Measurements from ENCODE around the gene SAMD11.

SAMD11 gene

GRCh38 chr1:901108-901859, 22.4 kb upstream of the SAMD11 start:
- Mint-ChIP-seq H3K27ac (no peak overlapping the region), H3K4me3 (no peak overlapping the region), H3K36me3 (ENCODE audit: low read depth) (no peaks in the 10 kb centered on the region), H3K27me3 (peaks cover 62% of the 10 kb centered on the region), H3K9me3 (peaks cover 7% of the 10 kb centered on the region), H3K4me1 (ENCODE audit: low read depth) (peaks cover 15% of the 10 kb centered on the region)
- no peak for DNase-seq

- Mint-ChIP-seq H3K4me3 (no peak overlapping the region), H3K27me3 (peaks cover 62% of the 10 kb centered on the region)
Observed at GRCh38 chr1:902802-903201, 20.9 kb upstream of the SAMD11 start.

GRCh38 chr1:903305-903704, 20.4 kb upstream of the SAMD11 start:
- peaks cover 62% of the 10 kb centered on the region for H3K27me3 Mint-ChIP-seq
- H3K27ac Mint-ChIP-seq: no peak overlapping the region
- peaks cover 1% of the 10 kb centered on the region for H3K9me3 Mint-ChIP-seq
- H3K36me3 Mint-ChIP-seq (ENCODE audit: low read depth): no peaks in the 10 kb centered on the region
- DNase-seq: no peak
- peaks cover 11% of the 10 kb centered on the region for H3K4me1 Mint-ChIP-seq (ENCODE audit: low read depth)
- no peak overlapping the region for H3K4me3 Mint-ChIP-seq

More at GRCh38 chr1:902802-903201, 20.9 kb upstream of the SAMD11 start:
- H3K4me1 Mint-ChIP-seq (ENCODE audit: low read depth): peaks cover 15% of the 10 kb centered on the region
- peaks cover 6% of the 10 kb centered on the region for H3K9me3 Mint-ChIP-seq
- no peaks in the 10 kb centered on the region for H3K36me3 Mint-ChIP-seq (ENCODE audit: low read depth)
- no peak overlapping the region for H3K27ac Mint-ChIP-seq
- DNase-seq: no peak

- peaks cover 6% of the 10 kb centered on the region for H3K4me1 Mint-ChIP-seq (ENCODE audit: low read depth)
- H3K4me3 Mint-ChIP-seq: peak overlapping the region; percentile 47
- H3K36me3 Mint-ChIP-seq (ENCODE audit: low read depth): no peaks in the 10 kb centered on the region
- DNase-seq: peak; percentile 42
- no peak overlapping the region for H3K27ac Mint-ChIP-seq
- H3K27me3 Mint-ChIP-seq: peaks cover 58% of the 10 kb centered on the region
- H3K9me3 Mint-ChIP-seq: no peaks in the 10 kb centered on the region
Observed at GRCh38 chr1:903721-904271, 19.9 kb upstream of the SAMD11 start.

GRCh38 chr1:904310-904950, 19.3 kb upstream of the SAMD11 start:
- Mint-ChIP-seq H3K4me3 (peak overlapping the region; percentile 64), H3K4me1 (ENCODE audit: low read depth) (peaks cover 6% of the 10 kb centered on the region), H3K36me3 (ENCODE audit: low read depth) (no peaks in the 10 kb centered on the region), H3K9me3 (no peaks in the 10 kb centered on the region), H3K27ac (peak overlapping the region; percentile 66), H3K27me3 (peaks cover 54% of the 10 kb centered on the region)
- peak; percentile 94 for DNase-seq

- H3K4me3 Mint-ChIP-seq: peak overlapping the region; percentile 64
- H3K4me1 Mint-ChIP-seq (ENCODE audit: low read depth): peaks cover 6% of the 10 kb centered on the region
- H3K27ac Mint-ChIP-seq: peak overlapping the region; percentile 29
- H3K36me3 Mint-ChIP-seq (ENCODE audit: low read depth): no peaks in the 10 kb centered on the region
- H3K9me3 Mint-ChIP-seq: no peaks in the 10 kb centered on the region
- peak; percentile 60 for DNase-seq
- H3K27me3 Mint-ChIP-seq: peaks cover 46% of the 10 kb centered on the region
Observed at GRCh38 chr1:905071-905749, 18.5 kb upstream of the SAMD11 start.

GRCh38 chr1:905811-906599, 17.7 kb upstream of the SAMD11 start:
- H3K27me3 Mint-ChIP-seq: peaks cover 44% of the 10 kb centered on the region
- peaks cover 6% of the 10 kb centered on the region for H3K4me1 Mint-ChIP-seq (ENCODE audit: low read depth)
- H3K27ac Mint-ChIP-seq: no peak overlapping the region
- H3K36me3 Mint-ChIP-seq (ENCODE audit: low read depth): no peaks in the 10 kb centered on the region
- DNase-seq: peak; percentile 27
- no peaks in the 10 kb centered on the region for H3K9me3 Mint-ChIP-seq
- H3K4me3 Mint-ChIP-seq: no peak overlapping the region

GRCh38 chr1:906600-907420, 16.9 kb upstream of the SAMD11 start:
- H3K9me3 Mint-ChIP-seq: no peaks in the 10 kb centered on the region
- H3K4me1 Mint-ChIP-seq (ENCODE audit: low read depth): peaks cover 6% of the 10 kb centered on the region
- peak; percentile 35 for DNase-seq
- H3K36me3 Mint-ChIP-seq (ENCODE audit: low read depth): no peaks in the 10 kb centered on the region
- no peak overlapping the region for H3K4me3 Mint-ChIP-seq
- H3K27me3 Mint-ChIP-seq: peaks cover 48% of the 10 kb centered on the region
- H3K27ac Mint-ChIP-seq: no peak overlapping the region

GRCh38 chr1:907611-908451, 15.9 kb upstream of the SAMD11 start:
- no peak overlapping the region for H3K27ac Mint-ChIP-seq
- H3K4me1 Mint-ChIP-seq (ENCODE audit: low read depth): peaks cover 6% of the 10 kb centered on the region
- no peaks in the 10 kb centered on the region for H3K9me3 Mint-ChIP-seq
- no peak overlapping the region for H3K4me3 Mint-ChIP-seq
- H3K36me3 Mint-ChIP-seq (ENCODE audit: low read depth): no peaks in the 10 kb centered on the region
- peak; percentile 25 for DNase-seq
- H3K27me3 Mint-ChIP-seq: peaks cover 59% of the 10 kb centered on the region

- H3K36me3 Mint-ChIP-seq (ENCODE audit: low read depth): no peaks in the 10 kb centered on the region
- H3K27me3 Mint-ChIP-seq: peaks cover 66% of the 10 kb centered on the region
- H3K27ac Mint-ChIP-seq: no peak overlapping the region
- DNase-seq: no peak
- peaks cover 6% of the 10 kb centered on the region for H3K4me1 Mint-ChIP-seq (ENCODE audit: low read depth)
- no peak overlapping the region for H3K4me3 Mint-ChIP-seq
- no peaks in the 10 kb centered on the region for H3K9me3 Mint-ChIP-seq
Observed at GRCh38 chr1:908661-909060, 15.1 kb upstream of the SAMD11 start.

- Mint-ChIP-seq H3K27me3 (peaks cover 72% of the 10 kb centered on the region), H3K27ac (no peak overlapping the region), H3K4me1 (ENCODE audit: low read depth) (peaks cover 6% of the 10 kb centered on the region), H3K4me3 (no peak overlapping the region), H3K9me3 (no peaks in the 10 kb centered on the region), H3K36me3 (ENCODE audit: low read depth) (no peaks in the 10 kb centered on the region)
- peak; percentile 21 for DNase-seq
Observed at GRCh38 chr1:909861-910310, 13.8 kb upstream of the SAMD11 start.

GRCh38 chr1:910311-910880, 13.3 kb upstream of the SAMD11 start:
- peak; percentile 33 for DNase-seq
- no peaks in the 10 kb centered on the region for H3K36me3 Mint-ChIP-seq (ENCODE audit: low read depth)
- peaks cover 72% of the 10 kb centered on the region for H3K27me3 Mint-ChIP-seq
- peaks cover 2% of the 10 kb centered on the region for H3K4me1 Mint-ChIP-seq (ENCODE audit: low read depth)
- H3K27ac Mint-ChIP-seq: no peak overlapping the region
- H3K9me3 Mint-ChIP-seq: no peaks in the 10 kb centered on the region
- no peak overlapping the region for H3K4me3 Mint-ChIP-seq
